HG03045 (cell line): Measurements from ENCODE around the gene RBM22.

Experiments
- ATAC-seq: cut with Tn5 transposase; IDR thresholded peaks from one replicate; pipeline ENCODE4 v1.9.1; 2021; ENCODE audit warnings: mild to moderate bottlenecking, moderate library complexity; ENCODE audit not compliant: unreplicated experiment

The RBM22 gene

DNA sequence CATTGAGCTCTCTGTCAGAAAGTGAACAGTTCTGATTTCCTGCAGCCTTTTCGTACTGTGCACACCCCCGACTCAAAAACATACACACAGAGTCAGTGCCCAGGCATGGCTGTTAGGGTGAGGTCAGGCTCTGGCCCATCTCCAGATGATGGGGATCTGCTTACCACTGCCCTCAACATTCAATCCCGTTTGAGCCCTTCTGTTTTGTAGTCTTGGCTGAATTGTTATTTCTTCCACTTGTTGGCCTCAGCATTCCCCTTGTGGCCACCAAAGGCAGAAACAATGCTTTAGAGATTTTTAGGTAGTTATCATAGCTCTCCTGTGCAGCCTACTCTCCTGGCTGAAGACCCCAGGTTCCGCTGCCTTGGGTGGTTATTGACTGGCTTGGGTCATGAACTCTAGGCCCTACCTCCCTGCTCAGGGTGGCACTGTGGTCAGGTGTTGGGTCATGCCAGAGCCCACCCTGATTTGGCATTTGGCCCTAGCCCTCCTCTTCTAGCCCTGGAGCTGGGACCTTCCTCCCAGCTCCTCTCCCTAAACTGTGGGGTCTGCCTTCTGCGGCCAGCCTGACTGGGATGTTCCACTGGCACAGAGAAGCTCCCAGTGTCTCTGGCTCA is 47.6 kb downstream of the RBM22 start:
- no peak for ATAC-seq

DNA sequence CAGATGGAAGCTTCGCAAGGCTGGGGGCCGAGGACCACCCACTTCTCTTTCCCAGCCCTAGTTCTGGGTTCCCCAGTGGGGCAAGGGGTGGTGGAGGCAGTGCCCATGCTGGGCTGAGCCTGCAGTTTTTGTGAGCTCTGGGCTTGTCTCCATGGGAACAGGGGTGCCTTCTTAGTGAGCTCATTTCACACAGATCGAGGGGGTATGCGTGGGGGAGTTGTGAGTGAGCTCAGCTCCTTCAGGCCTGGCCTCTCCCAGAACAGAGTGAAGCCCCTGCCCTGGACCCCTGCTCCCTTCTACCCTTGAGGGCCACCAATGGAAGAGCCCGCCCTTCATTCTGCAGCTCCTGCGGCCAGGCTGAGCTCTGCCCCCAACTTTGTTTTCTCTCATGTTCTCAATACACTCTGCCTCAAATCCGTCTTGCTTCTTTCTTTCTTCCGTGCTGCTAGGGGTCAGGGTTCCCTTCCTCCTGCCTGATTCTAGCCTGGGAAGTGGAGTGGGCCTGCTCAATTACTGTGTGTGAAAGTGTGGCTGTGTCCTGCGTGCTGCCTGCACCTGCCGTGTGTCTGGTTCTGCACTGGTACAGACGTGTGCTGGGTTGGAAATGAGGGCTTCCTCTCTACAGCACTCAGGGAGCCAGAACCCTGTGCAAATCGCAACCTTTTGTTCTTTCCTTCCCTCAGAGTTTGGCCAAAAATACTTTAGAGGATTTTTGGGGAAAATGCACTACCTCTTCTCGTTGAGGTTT is 48.8 kb downstream of the RBM22 start:
- no peak for ATAC-seq

DNA sequence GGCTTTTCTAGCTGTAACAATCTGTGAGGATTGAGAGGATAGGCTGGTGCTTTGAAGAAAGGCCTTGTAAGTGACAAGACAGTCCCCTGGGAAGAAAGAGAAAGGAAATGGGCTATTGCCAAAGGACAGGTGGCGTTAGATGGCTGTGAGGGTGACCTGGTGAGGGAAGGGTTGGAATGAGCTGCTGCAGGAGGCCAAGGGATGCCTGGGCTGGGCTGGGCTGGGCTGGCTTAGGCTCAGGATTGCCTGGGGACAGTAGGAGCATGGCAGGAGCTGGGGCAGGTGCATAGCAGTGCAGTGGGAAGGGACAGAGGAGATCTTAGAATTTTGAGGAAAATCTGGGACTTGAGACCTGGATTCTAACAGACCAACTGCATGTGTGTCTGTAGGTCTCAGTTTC is 49.5 kb downstream of the RBM22 start:
- ATAC-seq: no peak

DNA sequence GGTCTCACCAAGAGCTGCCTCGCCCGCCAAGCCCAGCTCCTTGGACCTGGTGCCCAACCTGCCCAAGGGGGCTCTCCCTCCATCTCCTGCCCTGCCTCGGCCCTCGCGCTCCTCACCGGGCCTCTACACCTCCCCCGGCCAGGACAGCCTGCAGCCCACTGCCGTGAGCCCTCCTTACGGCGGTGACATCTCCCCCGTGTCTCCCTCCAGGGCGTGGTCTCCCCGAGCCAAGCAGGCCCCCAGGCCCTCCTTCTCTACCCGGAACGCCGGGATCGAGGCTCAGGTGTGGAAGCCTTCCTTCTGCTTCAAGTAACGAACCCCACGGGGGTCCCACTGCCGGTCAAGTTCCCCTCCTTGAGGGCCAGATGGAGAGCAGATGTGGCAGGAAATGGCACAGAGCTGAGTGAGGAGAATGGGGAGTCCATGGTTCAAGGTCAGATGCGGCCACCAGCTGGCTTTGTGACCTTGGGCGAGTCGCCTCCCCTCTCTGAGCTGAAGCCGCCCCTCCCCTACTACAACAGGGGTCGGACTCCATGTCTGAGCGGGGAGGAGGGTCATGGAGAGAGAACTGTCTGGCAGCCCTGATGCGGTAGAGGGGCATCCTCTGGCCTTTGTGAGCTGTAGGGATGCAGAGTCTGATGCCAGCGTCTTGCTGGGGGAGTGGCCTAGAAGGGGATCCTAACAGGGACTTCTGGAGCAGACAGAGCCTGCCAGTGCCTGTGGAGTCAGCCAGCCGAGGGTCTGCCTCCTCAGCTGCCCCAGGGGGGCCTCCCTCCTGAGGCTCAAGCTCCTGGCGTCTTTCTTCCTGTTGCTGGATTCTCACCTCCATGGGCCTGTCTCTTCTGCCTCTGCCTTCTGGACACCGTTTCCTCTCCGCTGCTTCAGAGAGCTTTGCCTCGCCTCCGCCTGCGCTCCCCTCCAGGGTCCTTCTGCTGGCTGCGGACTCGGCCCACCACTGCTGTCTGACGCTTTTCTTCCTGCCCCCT is 50.5 kb downstream of the RBM22 start:
- ATAC-seq: no peak

DNA sequence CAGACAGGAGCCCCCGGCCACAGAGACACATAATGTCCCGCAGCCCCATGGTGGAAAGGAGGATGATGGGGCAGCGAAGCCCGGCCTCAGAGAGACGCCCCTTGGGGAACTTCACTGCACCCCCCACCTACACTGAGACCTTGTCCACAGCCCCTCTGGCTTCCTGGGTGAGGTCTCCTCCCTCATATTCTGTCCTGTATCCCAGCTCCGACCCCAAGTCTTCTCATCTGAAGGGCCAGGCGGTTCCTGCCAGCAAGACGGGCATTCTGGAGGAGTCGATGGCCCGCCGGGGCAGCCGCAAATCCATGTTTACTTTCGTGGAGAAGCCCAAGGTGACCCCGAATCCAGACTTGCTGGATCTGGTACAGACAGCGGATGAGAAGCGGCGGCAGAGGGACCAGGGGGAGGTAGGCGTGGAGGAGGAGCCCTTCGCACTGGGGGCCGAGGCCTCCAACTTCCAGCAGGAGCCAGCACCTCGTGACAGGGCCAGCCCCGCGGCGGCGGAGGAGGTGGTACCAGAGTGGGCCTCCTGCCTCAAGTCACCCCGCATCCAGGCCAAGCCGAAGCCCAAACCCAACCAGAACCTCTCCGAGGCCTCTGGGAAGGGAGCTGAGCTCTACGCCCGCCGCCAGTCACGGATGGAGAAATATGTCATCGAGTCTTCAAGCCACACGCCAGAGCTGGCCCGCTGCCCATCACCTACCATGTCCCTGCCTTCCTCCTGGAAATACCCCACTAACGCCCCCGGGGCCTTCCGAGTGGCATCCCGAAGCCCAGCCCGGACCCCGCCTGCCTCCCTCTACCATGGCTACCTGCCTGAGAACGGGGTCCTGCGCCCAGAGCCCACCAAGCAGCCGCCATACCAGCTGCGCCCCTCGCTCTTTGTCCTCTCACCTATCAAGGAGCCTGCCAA is 51.5 kb downstream of the RBM22 start:
- no peak for ATAC-seq

DNA sequence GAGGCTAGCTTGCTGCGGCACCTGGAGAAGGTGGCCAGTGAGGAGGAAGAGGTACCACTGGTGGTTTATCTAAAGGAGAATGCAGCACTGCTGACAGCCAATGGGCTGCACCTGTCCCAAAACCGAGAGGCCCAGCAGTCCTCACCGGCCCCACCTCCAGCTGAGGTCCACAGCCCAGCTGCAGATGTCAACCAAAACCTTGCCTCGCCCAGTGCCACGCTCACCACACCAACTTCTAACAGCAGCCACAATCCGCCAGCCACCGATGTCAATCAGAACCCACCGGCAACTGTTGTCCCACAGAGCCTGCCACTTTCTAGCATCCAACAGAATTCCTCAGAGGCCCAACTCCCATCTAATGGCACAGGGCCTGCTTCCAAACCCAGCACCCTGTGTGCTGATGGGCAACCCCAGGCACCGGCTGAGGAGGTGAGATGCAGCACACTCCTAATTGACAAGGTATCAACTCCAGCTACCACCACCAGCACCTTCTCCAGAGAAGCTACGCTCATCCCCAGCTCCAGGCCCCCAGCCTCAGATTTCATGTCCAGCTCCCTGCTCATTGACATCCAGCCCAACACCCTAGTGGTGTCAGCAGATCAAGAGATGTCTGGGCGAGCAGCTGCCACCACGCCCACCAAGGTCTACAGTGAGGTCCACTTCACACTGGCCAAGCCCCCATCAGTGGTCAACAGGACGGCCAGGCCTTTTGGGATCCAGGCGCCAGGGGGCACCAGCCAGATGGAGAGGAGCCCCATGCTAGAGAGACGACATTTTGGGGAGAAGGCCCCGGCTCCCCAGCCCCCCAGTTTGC is 52.4 kb downstream of the RBM22 start:
- no peak for ATAC-seq

DNA sequence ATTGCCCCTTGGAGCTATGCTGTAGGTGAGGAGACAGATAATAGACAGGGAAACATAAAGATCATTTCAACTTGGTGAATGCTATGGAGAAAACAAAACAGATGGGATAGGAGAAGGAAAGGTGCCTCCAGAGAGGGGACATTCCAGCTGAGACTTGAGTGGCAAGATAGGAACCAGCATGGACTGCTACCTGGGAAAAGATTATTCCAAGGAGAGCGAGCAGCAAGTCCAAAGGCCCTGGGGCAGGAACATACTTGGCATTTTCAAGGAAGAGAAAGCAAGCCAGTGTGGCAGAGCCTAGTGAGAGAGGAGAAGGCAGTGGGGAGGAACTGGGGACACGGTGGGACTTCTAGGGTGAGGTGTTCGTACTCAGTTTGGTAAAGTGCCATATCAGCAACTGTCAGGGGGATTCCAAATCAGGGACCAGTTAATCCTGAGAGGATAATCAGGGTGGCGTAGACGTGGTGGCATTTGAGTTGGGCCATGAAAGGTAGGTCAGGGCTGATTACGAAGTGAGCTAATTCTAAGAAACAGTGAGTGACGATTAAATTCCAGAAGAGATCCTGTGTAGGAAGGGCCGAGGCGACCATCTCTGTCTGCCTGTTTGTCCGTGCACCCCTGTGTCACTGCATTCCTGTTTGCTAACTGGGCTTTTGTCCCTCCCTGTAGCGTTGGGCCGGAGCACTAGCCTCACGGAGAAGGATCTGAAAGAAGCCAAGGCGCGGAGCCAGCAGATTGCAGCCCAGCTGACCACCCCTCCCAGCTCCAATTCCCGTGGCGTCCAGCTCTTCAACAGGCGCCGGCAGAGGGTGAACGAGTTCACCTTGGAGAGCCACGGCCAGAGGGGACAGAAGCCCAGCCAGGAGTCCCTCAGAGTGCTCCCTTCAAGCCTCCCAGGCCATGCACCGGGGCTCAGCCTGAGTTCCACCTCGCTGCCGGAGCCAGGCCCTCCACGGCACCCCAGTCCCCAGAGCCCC is 53.3 kb downstream of the RBM22 start:
- no peak for ATAC-seq

DNA sequence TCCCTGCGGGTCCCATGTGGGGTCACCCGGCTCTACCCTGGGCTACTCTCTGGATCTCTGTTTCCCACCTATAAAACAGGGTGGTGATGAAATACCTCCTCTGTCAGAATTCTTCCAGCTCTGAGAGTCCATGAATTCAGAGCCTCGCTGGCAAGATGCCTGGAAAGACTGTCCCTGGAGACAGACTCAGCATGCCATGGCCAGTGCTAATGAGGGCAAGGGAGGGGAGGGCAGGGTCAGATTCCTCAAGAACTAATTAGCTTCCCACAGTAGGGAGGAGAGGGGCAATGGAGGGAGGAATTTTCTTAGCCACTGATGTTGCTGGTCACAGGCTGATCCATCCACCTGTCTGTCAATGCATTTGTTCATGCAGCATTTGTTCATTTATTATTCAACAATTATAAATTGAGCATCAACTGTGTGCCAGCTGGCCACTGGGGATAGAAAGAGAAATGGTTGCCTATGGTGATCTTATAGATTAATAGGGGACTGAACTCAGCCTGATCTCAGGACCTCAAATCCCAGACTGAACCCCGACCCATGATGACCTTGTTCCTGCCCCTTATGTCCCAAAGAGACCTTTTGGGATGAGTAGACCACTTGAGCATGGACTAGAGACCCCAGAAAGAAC is 55.7 kb downstream of the RBM22 start:
- ATAC-seq: no peak

DNA sequence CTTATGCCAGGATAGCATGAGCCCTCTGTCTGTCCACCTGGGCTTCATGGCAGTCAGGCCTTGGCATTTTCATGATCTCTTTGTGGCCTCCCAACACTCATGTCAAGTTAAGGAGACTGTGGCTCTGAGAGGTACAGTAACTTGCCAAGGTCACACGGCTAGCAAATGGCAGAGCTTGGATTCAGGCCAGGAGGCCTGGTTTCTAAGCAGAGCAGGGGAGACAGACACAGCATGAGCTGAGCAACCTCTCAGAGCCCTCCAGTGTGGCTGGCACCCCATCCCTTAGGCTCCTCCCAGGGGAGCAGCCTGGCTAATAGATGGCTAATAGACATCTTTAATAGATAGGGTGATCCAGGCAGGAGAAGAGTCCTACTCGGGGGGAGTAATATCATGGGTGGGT is 56.3 kb downstream of the RBM22 start:
- no peak for ATAC-seq

DNA sequence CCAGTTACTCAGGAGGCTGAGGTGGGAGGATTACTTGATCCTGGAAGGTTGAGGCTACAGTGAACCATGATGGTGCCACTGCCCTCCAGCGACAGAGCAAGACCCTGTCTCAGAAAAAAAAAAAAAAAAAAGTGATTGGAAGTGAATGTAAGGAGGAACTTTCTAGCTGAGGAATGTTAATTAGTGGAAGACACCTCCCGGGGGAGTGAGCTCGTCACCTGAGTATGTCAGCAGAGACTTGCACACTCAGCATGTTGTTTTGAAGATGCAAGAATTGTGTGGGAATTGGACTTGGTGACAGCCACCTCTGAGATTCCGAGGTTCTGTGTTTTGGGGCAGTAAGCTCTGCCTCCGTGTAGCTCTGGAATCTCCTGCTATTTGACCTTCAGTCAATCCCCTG is 56.8 kb downstream of the RBM22 start:
- ATAC-seq: no peak

DNA sequence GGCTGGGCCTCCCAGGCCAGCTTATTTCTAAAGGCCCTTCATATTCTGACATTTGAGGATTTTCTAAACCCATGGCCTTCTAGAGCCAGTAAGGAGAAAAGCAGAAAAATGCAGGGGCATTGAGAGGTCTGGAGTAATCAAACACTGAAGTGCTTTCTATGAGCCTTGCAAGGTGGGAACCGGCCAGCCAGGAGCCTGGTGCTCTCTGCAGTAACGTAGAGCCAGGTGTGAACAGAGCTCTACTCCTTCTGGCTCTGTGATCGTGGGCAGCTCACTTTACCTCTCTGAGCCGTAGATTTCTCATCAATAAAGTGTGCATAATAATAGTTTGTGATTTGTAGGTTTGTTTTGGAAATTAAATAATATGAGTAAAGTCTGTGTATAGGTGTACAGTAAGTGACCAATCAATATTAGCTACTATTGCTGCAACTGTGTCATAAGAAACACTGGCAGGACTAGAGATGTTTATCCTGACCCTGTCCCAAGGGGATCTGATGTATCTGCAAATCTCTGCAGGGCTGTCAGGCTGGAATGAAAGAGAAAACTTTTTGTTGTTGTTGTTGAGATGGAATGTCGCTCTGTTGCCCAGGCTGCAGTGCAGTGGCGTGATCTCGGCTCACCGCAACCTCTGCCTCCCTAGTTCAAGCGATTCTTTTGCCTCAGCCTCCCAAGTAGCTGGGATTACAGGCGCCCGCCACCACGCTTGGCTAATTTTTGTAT is 57.7 kb downstream of the RBM22 start:
- no peak for ATAC-seq

DNA sequence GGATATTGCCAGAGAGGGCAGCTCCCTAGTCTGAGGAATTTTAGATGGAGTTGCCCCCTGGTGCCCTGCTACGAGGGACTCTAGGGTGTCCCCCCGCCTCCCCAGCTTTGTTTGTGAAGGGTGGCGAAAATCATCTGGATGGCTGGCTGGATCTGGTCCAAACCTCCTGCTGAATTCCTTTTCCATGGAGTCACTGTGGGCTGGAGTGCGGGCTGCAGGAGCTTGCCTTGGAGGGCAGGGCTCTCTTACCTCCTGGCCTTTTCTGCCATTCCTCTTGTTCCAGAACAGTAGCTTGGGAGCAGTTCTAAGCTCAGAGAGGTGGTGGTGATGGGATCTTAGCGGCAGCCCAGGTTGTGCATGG is 58.3 kb downstream of the RBM22 start:
- ATAC-seq: no peak

DNA sequence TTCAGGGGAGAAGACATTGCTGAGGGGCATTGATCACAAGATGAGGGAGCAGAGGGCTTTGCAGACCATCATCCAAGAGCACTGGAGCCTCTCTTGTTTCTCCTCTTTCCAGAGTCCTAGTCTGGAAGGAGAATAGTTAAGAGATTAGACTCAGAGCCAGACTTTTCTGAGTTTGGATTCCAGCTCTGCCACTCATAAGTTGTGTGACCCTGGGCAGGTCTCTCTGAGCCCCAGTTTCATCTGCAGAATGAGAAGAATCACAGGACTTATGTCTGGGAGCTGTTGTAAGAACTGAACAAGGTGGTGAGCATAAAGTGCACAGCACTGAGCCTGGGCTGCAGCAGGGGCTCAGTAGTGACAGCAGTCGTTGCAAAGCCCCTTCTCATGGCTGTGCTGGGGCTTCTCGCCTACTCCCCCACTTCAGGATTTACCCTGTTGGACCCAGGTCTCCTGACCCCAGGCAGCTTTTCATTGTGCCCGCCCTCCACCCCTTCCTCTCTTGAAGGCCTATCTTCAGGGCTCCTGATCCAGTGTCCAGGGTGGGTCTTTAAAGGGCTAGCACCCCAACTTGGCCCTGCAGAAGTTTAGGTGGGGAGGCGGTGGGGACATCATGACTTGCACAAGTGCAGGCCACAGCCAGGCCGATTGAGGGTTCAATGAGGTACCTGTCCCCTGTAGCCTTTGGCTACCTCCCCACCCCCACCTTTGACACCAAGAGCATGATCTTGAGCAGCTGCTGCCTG is 58.9 kb downstream of the RBM22 start:
- ATAC-seq: no peak

DNA sequence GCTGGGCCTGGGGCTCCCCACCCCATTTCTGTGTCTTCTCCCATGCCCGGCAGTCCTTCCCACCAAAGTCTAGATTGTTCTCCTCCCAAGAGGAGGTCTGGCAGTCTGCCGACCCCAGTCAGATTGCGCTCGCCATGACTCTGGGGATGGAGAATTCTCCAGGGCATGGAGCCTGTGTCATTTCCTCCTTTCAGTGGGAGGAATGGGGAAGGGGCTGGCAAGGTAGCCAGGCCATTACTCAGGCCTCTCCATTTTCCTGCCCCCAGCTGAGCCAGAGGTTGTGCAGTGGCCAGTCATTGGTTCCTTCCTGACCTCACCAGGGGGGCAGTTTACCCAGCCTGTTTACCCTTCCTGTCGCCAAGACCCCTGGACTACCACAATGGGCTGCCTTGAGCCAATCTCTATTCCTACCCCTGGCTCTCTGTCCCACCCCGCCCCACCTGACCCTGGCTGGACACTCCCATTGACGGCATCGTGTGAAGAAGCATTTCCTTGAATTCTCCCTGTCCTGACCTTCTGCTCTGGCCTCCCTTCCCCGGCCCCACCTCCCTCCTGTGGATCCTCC is 59.8 kb downstream of the RBM22 start:
- no peak for ATAC-seq
